K562 (cell line): Measurements from ENCODE around the gene SYNPO.

Experiments used
- CEBPG ChIP-seq, 3 experiments: fragments of 200-800 bp in 1 of 3; sonication (Bioruptor generic) in 1 of 3; sonication (generic) in 1 of 3; formaldehyde crosslinking in 1 of 3; IDR thresholded peaks in 2 of 3; conservative IDR thresholded peaks in 1 of 3; 2 replicates each; pipeline versions ENCODE4 v1.6.1 to v1.8.0; 2016 to 2022; ENCODE audit warnings: missing compliant biosample characterization in 2 of 3, missing genetic modification characterization in 2 of 3, mild to moderate bottlenecking in 1 of 3, missing genetic modification reagents in 1 of 3
- GTF2E2 ChIP-seq: fragments of 200-800 bp; sonication (Bioruptor generic); IDR thresholded peaks from 2 replicates; pipeline ENCODE4 v1.6.1; 2016; ENCODE audit warnings: missing genetic modification characterization, missing compliant biosample characterization
- TF ChIP-seq, protein P1 (sequence below), 3 experiments: IDR thresholded peaks in 2 of 3; conservative IDR thresholded peaks in 1 of 3; 2 replicates each; pipeline ENCODE4 v1.5.1; 2011 to 2012; ENCODE audit warnings: low read length in 3 of 3, mild to moderate bottlenecking in 3 of 3, control low read depth in 2 of 3, improper control_type of control experiment in 1 of 3, inconsistent platforms in 1 of 3, low read depth in 1 of 3, mixed read lengths in 1 of 3, moderate library complexity in 1 of 3; ENCODE audit not compliant: insufficient read depth in 2 of 3
- TF ChIP-seq, protein P2 (sequence below): fragments of 450-650 bp; IDR thresholded peaks from 2 replicates; pipeline ENCODE4 v1.6.1; 2014; ENCODE audit warnings: low read depth, mild to moderate bottlenecking, moderate library complexity, borderline replicate concordance

DNA sequence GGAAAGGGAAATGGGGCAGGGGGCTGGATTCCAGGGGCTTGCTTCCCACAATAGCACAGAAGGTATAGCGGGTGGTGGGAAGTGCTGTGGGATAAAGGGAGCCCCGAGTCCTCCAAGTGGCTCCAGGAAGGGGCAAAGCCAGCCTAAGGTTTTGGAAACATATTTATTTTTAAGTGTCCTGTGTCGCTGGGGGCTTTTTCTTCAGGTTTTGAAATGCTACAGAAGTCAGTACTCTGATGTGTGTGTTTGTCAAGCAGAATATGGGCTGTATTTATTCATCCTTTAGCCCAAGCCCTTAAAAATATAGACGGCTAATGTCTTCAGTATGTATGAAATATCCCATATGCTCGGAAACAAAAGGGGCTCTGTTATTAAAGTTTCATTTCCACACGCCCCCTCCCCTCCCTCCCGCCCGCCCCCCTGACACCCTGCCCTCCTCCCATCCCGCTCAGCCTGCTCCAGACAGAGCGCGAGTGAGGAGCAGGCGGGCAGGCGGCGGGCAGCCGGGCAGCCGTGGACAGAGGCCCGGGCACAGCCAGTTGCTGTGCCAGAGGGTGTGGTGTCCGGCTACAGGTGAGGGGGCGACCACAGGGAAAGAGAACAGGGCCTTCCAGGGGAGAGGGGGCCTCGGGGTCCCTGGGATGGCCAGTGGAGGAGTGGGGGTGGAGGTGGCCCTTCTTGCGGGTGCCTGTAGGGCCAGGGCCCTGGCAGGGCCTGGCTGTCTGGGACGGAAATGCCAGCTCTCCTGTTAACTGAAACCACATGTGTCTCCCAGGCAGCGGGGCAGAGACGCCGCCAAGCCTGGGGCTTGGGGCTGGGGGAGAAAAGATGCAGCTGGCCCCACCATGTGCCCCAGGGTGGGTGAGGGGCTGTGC lies 39.6 kb upstream of the SYNPO start:
- TF ChIP-seq, protein P1, sequence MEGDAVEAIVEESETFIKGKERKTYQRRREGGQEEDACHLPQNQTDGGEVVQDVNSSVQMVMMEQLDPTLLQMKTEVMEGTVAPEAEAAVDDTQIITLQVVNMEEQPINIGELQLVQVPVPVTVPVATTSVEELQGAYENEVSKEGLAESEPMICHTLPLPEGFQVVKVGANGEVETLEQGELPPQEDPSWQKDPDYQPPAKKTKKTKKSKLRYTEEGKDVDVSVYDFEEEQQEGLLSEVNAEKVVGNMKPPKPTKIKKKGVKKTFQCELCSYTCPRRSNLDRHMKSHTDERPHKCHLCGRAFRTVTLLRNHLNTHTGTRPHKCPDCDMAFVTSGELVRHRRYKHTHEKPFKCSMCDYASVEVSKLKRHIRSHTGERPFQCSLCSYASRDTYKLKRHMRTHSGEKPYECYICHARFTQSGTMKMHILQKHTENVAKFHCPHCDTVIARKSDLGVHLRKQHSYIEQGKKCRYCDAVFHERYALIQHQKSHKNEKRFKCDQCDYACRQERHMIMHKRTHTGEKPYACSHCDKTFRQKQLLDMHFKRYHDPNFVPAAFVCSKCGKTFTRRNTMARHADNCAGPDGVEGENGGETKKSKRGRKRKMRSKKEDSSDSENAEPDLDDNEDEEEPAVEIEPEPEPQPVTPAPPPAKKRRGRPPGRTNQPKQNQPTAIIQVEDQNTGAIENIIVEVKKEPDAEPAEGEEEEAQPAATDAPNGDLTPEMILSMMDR (IDR thresholded peaks at IDR 0.05 in 2 of 3, conservative IDR thresholded peaks at IDR 0.05 in 1 of 3; ENCODE audit: insufficient read depth in 2 of 3, low read depth in 1 of 3, low read length in 3 of 3) = no peak
- TF ChIP-seq, protein P2, sequence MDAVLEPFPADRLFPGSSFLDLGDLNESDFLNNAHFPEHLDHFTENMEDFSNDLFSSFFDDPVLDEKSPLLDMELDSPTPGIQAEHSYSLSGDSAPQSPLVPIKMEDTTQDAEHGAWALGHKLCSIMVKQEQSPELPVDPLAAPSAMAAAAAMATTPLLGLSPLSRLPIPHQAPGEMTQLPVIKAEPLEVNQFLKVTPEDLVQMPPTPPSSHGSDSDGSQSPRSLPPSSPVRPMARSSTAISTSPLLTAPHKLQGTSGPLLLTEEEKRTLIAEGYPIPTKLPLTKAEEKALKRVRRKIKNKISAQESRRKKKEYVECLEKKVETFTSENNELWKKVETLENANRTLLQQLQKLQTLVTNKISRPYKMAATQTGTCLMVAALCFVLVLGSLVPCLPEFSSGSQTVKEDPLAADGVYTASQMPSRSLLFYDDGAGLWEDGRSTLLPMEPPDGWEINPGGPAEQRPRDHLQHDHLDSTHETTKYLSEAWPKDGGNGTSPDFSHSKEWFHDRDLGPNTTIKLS = no peak
- TF ChIP-seq CEBPG (CRISPR knock-in tag; IDR thresholded peaks at IDR 0.05) (no peak), CEBPG (tag; conservative IDR thresholded peaks at IDR 0.05 in 1 of 2, IDR thresholded peaks at IDR 0.05 in 1 of 2) (no peak), GTF2E2 (tag) (no peak)
